GM23248 (cell line): Measurements from ENCODE around the gene SCYL1. TPM values are rescaled to one million over a fixed set of nuclear protein-coding genes. Genes with fewer than 3 reads are reported as not detected.

Experiments
- DNase-seq: peaks from one replicate; pipeline ENCODE4 v3.0.0-alpha.2; 2015
- H2AFZ ChIP-seq: fragments of 200-600 bp; sonication (generic); 2 replicates; pipeline ENCODE4 v1.6.1; 2016; ENCODE audit warnings: antibody characterized with exemption
- H3F3A ChIP-seq: fragments of 200-600 bp; sonication (generic); 2 replicates; pipeline ENCODE4 v1.6.1; 2016; ENCODE audit warnings: mild to moderate bottlenecking, antibody characterized with exemption, mixed run types; ENCODE audit not compliant: insufficient read depth
- H3K27ac ChIP-seq: fragments of 200-600 bp; sonication (generic); 2 replicates; pipeline ENCODE4 v1.5.1; 2016; ENCODE audit warnings: mild to moderate bottlenecking
- H3K27me3 ChIP-seq: fragments of 200-600 bp; sonication (generic); replicated peaks from 2 replicates; pipeline ENCODE4 v1.6.1; 2016; ENCODE audit warnings: mild to moderate bottlenecking; ENCODE audit not compliant: insufficient read depth
- H3K36me3 ChIP-seq: fragments of 200-600 bp; sonication (generic); 2 replicates; pipeline ENCODE4 v1.6.1; 2016; ENCODE audit warnings: low read depth, mild to moderate bottlenecking
- H3K4me1 ChIP-seq: fragments of 200-600 bp; sonication (generic); 2 replicates; pipeline ENCODE4 v1.6.1; 2016; ENCODE audit warnings: mild to moderate bottlenecking; ENCODE audit not compliant: insufficient read depth
- H3K4me2 ChIP-seq: fragments of 200-600 bp; sonication (generic); one replicate; pipeline ENCODE4 v1.6.1; 2016; ENCODE audit warnings: mild to moderate bottlenecking; ENCODE audit not compliant: unreplicated experiment
- H3K4me3 ChIP-seq: fragments of 200-600 bp; sonication (generic); 2 replicates; pipeline ENCODE4 v1.5.1; 2016; ENCODE audit warnings: mild to moderate bottlenecking
- H3K79me2 ChIP-seq: fragments of 200-600 bp; sonication (generic); 2 replicates; pipeline ENCODE4 v1.6.1; 2016; ENCODE audit warnings: mild to moderate bottlenecking; ENCODE audit not compliant: insufficient read depth
- H3K9ac ChIP-seq: fragments of 200-600 bp; sonication (generic); 2 replicates; pipeline ENCODE4 v1.6.1; 2016; ENCODE audit warnings: mild to moderate bottlenecking
- H3K9me2 ChIP-seq: fragments of 200-600 bp; sonication (generic); 2 replicates; pipeline ENCODE4 v1.6.1; 2016; ENCODE audit warnings: mixed run types, mild to moderate bottlenecking, moderate library complexity; ENCODE audit not compliant: insufficient read depth
- H3K9me3 ChIP-seq: fragments of 200-600 bp; sonication (generic); one replicate; pipeline ENCODE4 v1.6.1; 2017; ENCODE audit warnings: low read depth
- H4K20me1 ChIP-seq: fragments of 200-600 bp; sonication (generic); 2 replicates; pipeline ENCODE4 v1.6.0; 2016; ENCODE audit not compliant: insufficient read depth
- EZH2 ChIP-seq: fragments of 200-600 bp; sonication (generic); IDR thresholded peaks from 2 replicates; pipeline ENCODE4 v1.6.1; 2018; ENCODE audit warnings: antibody characterized with exemption, mild to moderate bottlenecking; ENCODE audit not compliant: insufficient read depth, poor library complexity, severe bottlenecking
- EZH2phosphoT487 ChIP-seq: fragments of 200-600 bp; sonication (generic); IDR thresholded peaks from 2 replicates; pipeline ENCODE4 v1.6.1; 2018; ENCODE audit warnings: antibody characterized with exemption, moderate library complexity, mild to moderate bottlenecking, low read depth; ENCODE audit not compliant: insufficient read depth
- WGBS, 2 experiments: methylation state at CpG; one replicate each; pipeline ENCODE4 v1.1.6; 2015 to 2017; ENCODE audit warnings: low lambda C conversion rate in 2 of 2, low coverage in 1 of 2; ENCODE audit errors: missing lambda C conversion rate in 2 of 2; 5-methylcytosine and 5-hydroxymethylcytosine counted together
- in situ Hi-C: fragments of 300-500 bp; cut with MboI; formaldehyde crosslinking; loops from 2 replicates; pipeline ENCODE4 v1.15.0; 2020
- polyA plus RNA-seq: library from polyadenylated mRNA; unstranded; fragments of >200 nt; fragmentation: Nextera tagmentation; extraction: Ambion mirVana; gene quantifications from 2 replicates; pipeline ENCODE4 v1.2.1, GENCODE V29; 2016
- total RNA-seq: library from RNA; depleted of rRNA; stranded (reverse); fragments of >200 nt; shearing (Covaris generic); gene quantifications from 2 replicates; pipeline ENCODE4 v1.2.3, GENCODE V29; 2014

The SCYL1 gene
- total and polyA plus RNA-seq, 2 experiments from 2014 or later, result 90.7 to 115 TPM

GRCh38 chr11:65536412-65537295 is 11.8 kb downstream of the SCYL1 start:
- Histone ChIP-seq H3K27me3 (no peaks in the 10 kb centered on the region), H3K9me3 (no peaks in the 10 kb centered on the region), H3K4me2 (no peak overlapping the region), H3K4me1 (no peaks in the 10 kb centered on the region; the same call in 1 of the 2 replicates), H3F3A (peaks cover 24% of the 10 kb centered on the region), H3K9ac (no peak overlapping the region), H3K79me2 (no peaks in the 10 kb centered on the region), H3K27ac (no peak overlapping the region), H2AFZ (no peak overlapping the region), H3K4me3 (no peak overlapping the region), H3K9me2 (no peaks in the 10 kb centered on the region), H4K20me1 (no peaks in the 10 kb centered on the region), H3K36me3 (peaks cover 15% of the 10 kb centered on the region; the same call in 1 of the 2 replicates)
- no peak for TF ChIP-seq EZH2phosphoT487
- no peak for TF ChIP-seq EZH2
- in situ Hi-C loops, result no loop called here
- DNase-seq, result no peak
- whole genome bisulfite sequencing, 2 experiments, result 92 to 93% methylated on average over 9 to 12 of the region's 12 CpGs

GRCh38 chr11:65537296-65537597 is 12.4 kb downstream of the SCYL1 start:
- TF ChIP-seq EZH2, result no peak
- TF ChIP-seq EZH2phosphoT487, result no peak
- in situ Hi-C loops, result no loop called here

GRCh38 chr11:65537620-65538231 is 12.8 kb downstream of the SCYL1 start:
- no peak overlapping the region for H2AFZ ChIP-seq
- H3K27me3 ChIP-seq, result no peaks in the 10 kb centered on the region
- H3K27ac ChIP-seq, result no peak overlapping the region
- no peak overlapping the region for H3K4me2 ChIP-seq
- WGBS, 2 experiments, result 80 to 84% methylated on average over 18 of the region's 18 CpGs
- H3K4me1 ChIP-seq, result no peaks in the 10 kb centered on the region; the same call in 1 of the 2 replicates
- H3K9ac ChIP-seq, result no peak overlapping the region
- H3K36me3 ChIP-seq, result peaks cover 9% of the 10 kb centered on the region; the same call in 1 of the 2 replicates
- peaks cover 31% of the 10 kb centered on the region for H3F3A ChIP-seq
- peak; percentile 27 for DNase-seq
- H3K79me2 ChIP-seq, result no peaks in the 10 kb centered on the region
- H3K9me2 ChIP-seq, result no peaks in the 10 kb centered on the region
- TF ChIP-seq EZH2phosphoT487 (no peak), EZH2 (no peak)
- no peaks in the 10 kb centered on the region for H3K9me3 ChIP-seq
- in situ Hi-C loops, result no loop called here
- H4K20me1 ChIP-seq, result no peaks in the 10 kb centered on the region
- H3K4me3 ChIP-seq, result no peak overlapping the region

More at GRCh38 chr11:65537296-65537597, 12.4 kb downstream of the SCYL1 start:
- no peaks in the 10 kb centered on the region for H3K79me2 ChIP-seq
- H3K4me2 ChIP-seq, result no peak overlapping the region
- peaks cover 30% of the 10 kb centered on the region for H3F3A ChIP-seq
- no peak overlapping the region for H3K4me3 ChIP-seq
- no peak overlapping the region for H3K9ac ChIP-seq
- H2AFZ ChIP-seq, result no peak overlapping the region
- no peak overlapping the region for H3K27ac ChIP-seq
- no peaks in the 10 kb centered on the region for H4K20me1 ChIP-seq
- no peaks in the 10 kb centered on the region; the same call in 1 of the 2 replicates for H3K4me1 ChIP-seq
- no peaks in the 10 kb centered on the region for H3K27me3 ChIP-seq
- no peaks in the 10 kb centered on the region for H3K9me2 ChIP-seq
- 80 to 88% methylated on average over 2 of the region's 2 CpGs for whole genome bisulfite sequencing, 2 experiments
- no peak for DNase-seq
- H3K36me3 ChIP-seq, result peaks cover 10% of the 10 kb centered on the region; the same call in 1 of the 2 replicates
- no peaks in the 10 kb centered on the region for H3K9me3 ChIP-seq

- DNase-seq, result peak; percentile 28
- Histone ChIP-seq H4K20me1 (no peaks in the 10 kb centered on the region), H3K4me2 (no peak overlapping the region), H3K27me3 (no peaks in the 10 kb centered on the region), H3K9ac (no peak overlapping the region), H3K4me3 (no peak overlapping the region), H3F3A (peaks cover 29% of the 10 kb centered on the region), H3K9me3 (no peaks in the 10 kb centered on the region), H3K79me2 (no peaks in the 10 kb centered on the region), H3K9me2 (no peaks in the 10 kb centered on the region), H3K27ac (no peak overlapping the region), H3K4me1 (no peaks in the 10 kb centered on the region; the same call in 1 of the 2 replicates), H2AFZ (no peak overlapping the region), H3K36me3 (0 out of 2 replicates have a peak, but pooled peaks cover 3% of the 10 kb centered on the region)
- 87% methylated on average over 40 to 43 of the region's 43 CpGs for WGBS, 2 experiments
- in situ Hi-C loops, result no loop called here
- TF ChIP-seq EZH2phosphoT487, result no peak
- no peak for TF ChIP-seq EZH2
These were observed 13.5 kb downstream of the SCYL1 start for GRCh38 chr11:65538232-65538914.
